GM21528 (cell line): ENCODE measurements around the gene TEX14.
"Not testable (repeated sequence)": the region's sequence is repeated elsewhere in the genome, so short reads cannot be mapped to it uniquely, and the experiment has no call there.

Experiments
- ATAC-seq: cut with Tn5 transposase; IDR thresholded peaks from one replicate; pipeline ENCODE4 v1.9.1; 2021; ENCODE audit warnings: mild to moderate bottlenecking, moderate library complexity; ENCODE audit not compliant: unreplicated experiment, low FRiP score

The TEX14 gene

DNA sequence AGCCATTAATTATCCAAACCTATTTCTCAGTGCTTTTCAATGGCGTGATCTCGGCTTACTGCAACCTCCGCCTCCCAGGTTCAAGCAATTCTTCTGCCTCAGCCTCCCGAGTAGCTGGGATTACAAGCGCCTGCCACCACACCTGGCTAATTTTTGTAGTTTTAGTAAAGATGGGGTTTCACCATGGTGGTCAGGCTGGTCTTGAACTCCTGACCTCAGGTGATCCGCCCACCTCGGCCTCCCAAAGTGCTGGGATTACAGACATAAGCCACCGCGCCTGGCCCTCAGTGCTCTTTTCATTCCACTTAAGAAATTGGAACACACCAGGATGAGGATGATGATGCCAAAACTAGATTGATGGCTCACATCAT, 32.1 kb downstream of the TEX14 start:
- ATAC-seq, result not testable (repeated sequence)

DNA sequence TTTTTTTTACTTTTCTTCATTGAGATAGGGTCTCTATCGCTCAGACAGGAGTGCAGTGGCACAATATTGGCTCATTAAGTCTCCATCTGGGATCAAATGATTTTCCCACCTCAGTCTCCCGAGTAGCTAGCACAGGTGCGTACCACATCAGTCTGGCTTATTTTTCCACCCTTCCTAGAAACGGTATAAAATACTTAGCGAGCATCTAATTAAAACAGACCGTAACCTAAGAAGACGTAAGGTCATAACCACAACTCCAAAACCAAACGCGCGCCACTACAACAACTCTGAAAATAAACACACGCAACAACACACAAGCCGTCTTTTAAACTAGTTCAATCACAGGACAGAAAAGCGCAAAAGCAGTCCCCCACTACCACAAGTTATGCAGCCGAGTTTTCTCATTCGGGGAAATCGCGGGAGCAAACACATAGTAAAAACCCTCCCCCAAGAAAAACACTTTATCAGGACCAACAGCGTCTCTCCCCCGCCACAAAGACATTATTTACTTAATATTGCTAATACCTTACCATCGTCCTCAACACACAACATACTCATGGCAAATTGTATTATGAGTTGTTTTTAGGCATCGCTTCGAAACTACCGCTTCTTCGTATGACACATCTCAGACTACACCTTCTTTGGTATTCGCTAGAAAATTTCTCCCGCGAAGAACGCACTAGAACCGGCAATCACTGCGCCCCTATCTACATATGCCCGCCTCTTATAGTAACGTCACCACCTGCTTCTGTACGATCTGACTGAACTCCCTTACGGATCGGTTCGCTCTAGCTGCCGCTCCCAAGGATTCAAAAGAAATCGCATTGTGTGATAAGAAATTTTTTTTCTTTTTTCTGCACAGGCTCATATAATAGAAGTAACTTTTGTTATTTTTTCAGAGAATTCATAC, 32.8 kb downstream of the TEX14 start:
- ATAC-seq, result peak; percentile 81

DNA sequence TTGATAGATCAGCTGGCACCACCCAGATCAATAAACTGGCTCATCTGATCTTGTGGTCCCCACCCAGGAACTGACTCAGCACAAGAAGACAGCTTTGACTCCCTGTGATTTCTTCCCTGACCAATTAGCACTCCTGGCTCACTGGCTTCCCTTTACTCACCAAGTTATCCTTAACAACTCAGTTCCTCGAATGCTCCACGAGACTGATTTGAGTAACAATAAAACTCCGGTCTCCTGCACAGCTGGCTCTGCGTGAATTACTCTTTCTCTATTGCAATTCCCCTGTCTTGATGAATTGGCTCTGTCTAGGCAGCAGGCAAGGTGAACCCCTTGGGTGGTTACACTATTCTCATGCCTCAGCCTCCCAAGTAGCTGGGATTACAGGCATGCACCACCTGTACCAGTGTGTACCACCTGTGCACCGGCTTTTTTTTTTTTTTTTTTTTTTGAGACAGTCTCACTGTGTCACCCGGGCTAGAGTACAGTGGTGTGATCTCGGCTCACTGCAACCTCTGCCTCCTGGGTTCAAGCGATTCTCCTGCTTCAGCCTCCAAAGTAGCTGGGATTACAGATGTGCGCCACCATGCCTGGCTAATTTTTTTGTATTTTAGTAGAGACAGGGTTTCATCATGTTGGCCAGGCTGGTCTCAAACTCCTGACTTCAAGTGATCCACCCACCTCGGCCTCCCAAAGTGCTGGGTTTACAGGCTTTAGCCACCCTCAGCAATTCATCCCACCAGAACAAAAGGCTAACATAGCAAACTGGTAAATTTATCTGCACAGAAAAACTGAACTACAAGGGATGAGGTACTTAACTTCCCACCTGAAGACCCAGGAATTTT, 33.7 kb downstream of the TEX14 start:
- not testable (repeated sequence) for ATAC-seq

DNA sequence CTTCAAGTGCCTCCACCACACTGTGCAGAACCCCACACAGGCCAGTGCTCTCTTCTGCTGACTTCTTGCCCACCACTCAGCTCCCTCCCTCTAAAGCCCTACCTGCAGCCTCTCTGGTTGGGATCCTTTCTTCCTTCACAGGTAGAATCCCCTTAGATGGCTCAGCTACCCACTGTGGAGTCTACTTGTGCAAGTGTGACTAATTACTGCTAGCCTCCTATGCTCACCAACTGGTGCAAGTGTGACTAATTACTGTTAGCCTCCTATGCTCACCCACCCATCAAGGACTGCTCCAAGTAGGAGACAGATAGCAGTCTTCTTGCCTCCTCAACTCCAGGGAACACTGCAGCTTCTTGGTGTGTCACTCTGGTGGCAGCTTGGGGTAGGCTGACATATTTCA, 43.6 kb downstream of the TEX14 start:
- ATAC-seq, result no peak

DNA sequence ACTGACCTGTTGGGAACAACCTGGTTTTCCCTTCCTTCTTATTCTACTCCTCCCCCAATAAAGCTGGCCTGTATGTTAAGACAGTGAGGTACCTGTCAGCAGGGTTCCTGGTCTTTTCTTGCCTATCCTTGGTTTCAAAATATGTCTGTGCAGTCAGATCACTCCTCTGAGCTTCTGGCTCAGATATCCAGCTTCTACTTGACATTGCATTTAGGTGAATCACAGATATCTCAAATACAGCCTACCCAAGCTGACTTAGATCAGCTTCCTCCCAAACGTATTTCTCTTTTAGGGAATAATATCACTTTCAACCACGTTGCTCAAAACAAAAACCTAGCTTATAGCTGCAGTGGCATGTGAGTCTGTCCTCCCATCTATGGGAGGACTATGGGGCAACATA, 48.7 kb downstream of the TEX14 start:
- ATAC-seq, result no peak

DNA sequence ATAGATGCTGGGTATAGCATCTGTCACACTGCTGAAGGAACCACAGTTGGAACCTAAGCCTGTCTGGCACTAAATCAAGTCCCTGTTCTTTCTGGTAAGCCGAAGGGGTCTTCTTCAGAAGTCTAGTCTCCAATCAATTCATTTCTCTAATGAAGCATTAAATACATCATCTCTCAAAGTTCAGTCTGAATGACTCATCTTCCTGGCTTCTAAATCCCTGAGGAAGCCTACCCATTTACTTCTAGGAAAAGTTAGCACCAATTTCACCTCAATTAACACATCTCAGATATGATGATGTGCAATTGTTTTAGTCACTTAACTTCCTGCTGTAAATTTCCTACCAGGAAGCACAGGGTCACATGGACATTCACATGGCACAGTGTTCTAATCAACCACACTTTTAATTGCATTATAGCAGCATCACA, 49.9 kb downstream of the TEX14 start:
- ATAC-seq, result no peak

DNA sequence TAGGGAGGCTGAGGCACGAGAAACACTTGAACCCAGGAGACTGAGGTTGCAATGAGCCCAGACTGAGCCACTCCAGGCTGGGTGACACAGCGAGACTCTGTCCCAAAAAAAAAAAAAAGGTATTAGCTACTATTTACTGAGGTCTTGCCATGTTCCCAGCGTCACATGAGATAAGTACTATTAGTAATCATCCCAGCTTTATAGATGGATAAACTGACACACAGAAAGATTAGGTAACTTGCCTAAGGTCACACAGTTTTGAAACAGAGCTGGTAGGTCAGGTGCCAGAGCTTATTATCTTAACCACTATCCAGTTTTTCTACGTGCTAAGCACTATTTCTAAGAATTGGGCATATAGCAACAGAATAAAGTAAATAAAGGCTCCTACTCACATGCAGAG, 51.6 kb downstream of the TEX14 start:
- ATAC-seq, result no peak

DNA sequence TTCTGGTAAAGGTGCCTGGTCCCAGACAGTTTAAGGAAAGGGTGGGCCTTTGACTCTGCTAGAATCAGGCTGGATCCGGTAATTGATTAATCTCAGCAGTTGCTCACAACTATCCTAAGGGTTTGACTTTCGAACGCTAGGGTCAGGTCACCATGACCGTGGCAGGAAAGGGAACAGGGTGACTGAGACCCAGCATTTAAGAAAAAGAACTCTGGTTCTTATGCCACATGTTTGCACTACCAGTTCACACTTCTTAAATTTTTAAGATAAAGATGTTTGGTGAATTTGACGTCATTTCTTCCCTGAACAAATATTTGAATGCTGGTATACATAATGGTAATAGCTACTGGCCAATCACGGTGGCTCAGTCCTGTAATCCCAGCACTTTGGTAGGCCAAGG, 52.2 kb downstream of the TEX14 start:
- ATAC-seq, result no peak

DNA sequence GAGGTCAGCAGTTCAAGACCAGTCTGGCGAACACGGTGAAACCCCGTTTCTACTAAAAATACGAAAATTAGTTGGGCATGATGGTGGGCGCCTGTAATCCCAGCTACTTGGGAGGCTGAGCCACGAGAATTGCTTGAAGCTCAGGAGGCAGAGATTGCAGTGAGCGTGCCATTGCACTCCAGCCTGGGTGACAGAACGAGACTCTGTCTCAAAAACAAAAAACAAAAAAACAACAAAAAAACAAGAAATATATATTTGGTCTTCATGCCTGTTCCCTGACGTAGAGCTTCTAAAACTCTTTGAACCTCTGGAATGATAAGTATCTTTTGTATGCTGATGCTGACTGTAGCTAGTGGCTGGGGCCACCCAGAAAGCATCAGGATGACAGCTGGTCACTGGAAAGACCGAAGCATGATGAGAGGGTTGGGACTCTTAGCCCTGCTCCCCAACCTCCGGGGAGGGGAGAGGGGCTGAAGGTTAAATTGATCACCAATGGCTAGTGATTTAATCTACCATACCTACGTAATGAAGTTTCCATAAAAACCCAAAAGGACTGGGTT, 54.8 kb downstream of the TEX14 start:
- ATAC-seq, result no peak

DNA sequence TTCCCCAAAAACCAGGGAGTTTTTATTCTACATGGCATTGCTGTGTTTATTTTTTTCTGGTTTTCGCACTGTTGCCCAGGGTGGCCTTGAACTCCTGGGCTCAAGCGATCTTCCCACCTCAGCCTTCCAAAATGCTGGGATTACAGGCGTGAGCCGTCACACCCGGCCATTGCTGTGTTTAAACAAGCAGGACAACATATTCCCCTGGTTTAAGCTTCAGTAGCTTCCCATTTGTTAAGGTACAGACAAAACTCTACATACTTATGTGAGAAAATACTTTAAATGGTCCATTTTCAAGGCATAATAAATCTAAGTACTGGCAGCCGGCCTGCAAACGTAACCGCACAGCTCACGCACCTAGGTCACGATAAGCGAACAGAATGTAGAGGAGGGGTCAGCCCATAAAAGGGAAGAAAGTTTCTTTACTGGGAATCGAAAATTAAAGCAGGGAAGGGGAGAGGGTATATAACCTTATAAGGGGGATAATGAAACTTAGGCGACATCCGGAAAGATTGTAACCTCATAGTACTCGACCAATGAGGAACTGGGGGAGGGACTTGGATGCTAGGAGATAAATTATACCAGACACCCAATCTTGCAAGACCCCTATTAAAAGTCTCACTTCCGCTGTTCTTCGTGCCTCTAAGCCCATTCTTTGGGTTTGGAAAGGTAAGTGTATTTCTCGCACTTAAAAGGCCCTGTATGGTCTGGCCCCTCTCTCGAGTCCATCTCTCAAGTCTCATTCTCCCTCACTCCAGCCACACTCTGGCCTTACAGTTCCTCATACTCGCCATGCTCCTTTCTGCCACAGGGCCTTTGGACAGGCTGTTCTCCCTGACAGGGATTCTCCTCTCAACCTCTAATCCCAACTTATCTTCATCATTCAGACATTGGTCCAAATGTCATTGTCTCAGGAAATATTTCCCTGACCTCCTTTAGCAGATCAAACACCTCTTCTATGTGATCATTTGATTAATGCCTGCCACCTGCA, 59.2 kb downstream of the TEX14 start:
- no peak for ATAC-seq

DNA sequence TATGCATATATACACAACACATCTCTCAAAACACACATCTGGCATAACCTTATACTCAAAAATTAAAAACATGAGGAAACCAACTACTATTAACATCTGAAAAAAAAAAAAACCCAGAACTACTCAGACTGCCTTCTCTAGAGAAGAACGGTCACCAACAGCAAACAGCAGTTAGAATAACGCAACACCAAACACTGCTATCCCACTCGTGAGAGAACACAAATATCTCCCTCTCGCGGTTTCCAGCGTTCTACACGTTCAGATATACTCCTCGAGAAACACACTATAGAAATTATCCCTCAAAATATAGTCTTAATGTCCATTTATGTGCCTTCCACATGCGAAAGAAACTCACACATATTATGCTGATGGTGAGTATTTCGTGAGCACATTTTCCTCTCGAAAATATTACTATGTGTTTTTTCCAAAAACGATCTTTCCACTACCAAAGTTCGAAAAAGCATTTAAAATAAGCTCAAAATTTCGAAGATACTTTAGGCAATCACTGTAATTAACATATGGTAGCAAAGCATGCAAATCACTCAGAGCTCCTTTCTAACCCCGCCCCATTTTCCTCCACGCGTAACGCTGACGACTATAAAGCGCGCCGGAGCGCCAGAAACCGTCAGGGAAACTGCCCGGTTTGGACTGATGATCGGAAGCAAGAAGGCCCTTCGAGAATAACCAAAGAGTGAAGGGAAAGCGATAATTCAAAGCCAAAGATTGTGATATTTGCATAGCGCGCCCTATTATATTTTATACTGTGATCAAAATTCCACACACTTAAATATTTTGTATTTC, 60.1 kb downstream of the TEX14 start:
- peak; percentile 86 for ATAC-seq

DNA sequence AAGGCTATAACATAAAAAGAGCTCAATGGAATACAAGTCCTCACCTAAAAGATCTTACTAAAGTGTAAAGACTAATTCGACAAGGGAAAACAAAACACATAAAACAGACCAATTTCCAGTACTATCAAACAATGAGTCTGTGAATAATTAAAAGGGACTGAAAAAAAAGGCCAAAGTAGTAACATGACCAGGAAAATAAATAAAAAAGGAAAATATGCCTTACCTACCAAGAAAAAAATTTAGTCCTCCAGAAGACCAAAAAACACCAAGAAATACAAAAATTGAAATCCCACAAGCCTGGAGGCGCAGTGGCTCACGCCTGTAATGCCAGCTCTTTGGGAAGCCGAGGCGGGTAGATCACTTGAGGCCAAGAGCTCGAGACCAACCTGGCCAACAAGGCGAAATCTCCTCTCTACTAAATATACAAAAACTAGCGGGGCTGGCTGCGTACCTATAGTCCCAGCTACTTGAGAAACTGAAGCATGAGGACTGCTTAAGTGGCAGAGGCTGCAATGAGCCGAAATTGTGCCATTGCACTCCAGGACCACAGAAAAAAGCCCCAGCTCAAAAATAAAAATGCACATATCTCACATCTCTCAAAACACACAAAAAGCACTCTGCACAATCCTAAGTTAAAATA, 60.8 kb downstream of the TEX14 start:
- no peak for ATAC-seq

DNA sequence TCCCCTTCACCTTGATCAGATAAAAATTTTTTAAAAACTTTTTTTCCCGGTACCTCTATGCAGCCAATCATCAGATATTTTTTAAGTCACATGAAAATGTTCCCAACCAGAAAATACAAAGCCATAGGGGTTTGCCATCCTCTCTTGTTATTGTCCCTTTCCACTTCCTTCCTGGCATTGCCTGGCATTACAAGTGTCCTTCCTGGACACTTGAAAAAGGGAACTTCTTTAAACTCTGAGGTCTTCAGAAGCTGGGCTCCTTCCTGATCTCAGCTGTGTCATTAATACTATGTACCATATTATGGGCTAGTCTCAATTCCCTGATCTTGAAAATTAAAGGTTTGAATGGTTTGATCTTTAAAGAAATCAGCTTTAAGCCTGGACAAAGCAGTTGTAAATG, 64.9 kb downstream of the TEX14 start:
- ATAC-seq, result no peak

DNA sequence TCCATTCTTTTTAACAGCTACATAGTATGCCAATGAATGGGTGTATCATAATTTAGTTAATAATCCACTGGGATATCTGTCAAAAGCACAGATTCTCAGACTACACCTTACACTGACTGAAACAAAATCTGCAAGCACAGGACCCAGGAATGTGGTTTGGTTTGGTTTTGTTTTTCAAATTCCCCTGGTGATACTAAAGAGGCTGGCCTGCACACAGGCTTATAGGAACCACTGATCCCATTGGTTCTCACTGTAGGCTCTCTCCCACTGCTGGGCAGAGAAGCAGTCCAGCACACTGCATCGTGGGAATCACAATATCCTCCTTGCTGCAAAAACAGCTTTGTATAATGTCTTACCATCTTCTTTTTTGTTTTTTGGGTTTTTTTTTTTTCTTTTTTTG, 67.1 kb downstream of the TEX14 start:
- no peak for ATAC-seq

DNA sequence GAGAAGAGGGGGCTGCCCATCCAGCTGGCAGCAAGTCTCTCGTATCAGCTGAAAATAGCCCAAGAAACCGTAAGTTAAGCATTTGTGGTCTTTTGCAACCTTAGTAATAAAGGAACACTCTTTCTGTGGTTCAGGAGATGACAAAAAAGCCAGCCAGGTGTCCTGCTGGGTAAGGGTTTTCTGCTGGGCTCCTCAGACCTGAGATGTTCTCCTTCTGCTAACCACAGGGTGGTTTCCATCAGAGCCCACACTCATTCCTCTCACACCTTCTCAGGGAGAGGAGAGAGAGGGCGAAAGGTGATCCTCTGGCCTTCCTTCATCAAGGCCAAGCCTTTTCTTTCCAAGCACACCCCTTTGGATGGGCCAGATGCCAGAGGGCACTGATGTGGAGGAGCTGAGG, 70.7 kb downstream of the TEX14 start:
- ATAC-seq, result peak; percentile 60

DNA sequence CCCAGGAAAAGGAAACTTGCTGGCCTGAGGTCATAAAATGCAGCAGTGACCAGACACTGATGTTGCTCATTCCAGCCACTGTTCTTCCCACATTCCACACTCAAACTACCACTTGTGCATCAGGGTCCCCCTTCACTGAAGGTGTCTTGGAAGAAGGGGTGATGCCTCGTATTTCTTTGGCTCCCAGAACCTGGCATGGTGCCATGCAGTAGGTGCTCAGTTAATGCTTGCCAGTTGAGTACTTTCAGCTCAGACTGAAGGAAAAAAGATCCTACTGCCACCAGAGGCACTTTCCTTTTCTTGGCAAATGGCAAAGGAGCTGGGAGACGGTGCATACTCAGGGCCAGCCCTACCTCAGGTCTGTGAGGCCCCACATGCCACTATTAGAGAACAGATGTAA, 73.5 kb downstream of the TEX14 start:
- no peak for ATAC-seq

DNA sequence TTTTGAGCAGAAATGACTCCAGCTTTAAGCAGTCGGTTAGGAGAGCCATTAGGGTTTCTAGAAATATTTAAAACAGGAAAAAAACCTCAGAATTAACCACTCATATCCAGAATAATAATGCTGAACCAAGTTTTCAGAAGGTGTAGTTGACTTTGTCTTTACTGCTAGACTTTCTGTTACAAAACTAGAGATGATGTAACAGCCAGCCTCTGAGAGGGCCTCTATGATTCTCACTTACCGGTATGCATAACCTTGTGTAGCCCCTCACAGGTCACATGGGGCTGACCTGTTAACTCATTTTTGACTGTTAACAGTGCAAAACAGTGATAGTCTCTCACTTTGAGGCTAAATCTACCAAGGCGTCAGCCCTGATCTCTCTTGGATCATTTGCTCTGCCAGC, 74.3 kb downstream of the TEX14 start:
- no peak for ATAC-seq

DNA sequence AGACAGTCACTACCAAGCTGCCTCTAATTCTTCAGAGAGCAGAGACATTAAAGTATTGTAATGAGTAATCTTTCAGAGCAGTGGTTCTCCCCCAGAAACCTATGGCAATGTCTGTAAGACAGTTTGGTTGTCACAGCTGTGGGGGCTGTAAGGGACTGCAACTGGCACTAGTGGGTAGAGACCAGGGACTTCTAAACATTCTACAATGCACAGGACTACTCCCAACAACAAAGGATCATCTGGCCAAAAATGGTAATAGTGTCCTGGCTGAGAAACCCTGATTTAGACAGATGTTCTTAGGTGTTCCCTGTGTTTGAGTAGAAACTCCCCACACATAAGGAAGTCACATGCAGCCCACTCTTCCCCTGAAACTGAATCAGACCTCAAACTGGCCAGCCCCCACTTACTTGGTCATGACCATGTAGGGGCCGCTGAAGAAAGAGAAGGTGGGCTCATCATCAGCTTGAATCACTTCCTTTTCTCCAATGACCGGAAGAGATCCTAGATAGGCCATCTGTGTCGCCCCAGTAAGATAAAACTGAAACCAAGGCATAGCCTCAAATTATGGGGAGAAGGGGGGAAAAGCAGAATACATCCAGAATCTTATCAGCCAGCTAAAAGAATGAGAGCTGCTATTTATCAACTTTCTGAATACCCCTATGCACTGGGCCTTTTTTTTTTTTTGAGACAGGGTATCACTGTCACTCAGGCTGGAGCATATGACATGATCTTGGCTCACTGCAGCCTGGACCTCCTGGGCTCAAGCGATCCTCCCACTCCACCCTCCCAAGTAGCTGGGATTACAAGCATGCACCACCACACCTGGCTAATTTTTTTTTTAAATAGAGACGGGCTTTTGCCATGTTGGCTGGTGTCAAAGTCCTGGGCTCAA, 75.8 kb downstream of the TEX14 start:
- ATAC-seq, result no peak
